GM23338 (cell line): ENCODE measurements around the gene TNFSF13. TPM values are rescaled to one million over a fixed set of nuclear protein-coding genes. Genes with fewer than 3 reads are reported as not detected.

Source experiments
- ATAC-seq: fragments of 200-7000 bp; cut with Tn5 transposase; 3 replicates; pipeline ENCODE4 v1.9.1; 2020
- DNase-seq: peaks from one replicate; pipeline ENCODE4 v3.0.0-alpha.2; 2015; ENCODE audit warnings: low spot score
- H2AFZ ChIP-seq: fragments of 200-600 bp; sonication (generic); 2 replicates; pipeline ENCODE4 v1.8.0; 2016; ENCODE audit warnings: antibody characterized with exemption, mild to moderate bottlenecking, moderate library complexity
- H3F3A ChIP-seq: fragments of 200-600 bp; sonication (generic); replicated peaks from 2 replicates; pipeline ENCODE4 v1.8.0; 2017; ENCODE audit warnings: antibody characterized with exemption, mixed run types, low read depth
- H3K27ac ChIP-seq: fragments of 200-600 bp; sonication (generic); 2 replicates; pipeline ENCODE4 v1.6.1; 2016; ENCODE audit warnings: low read depth
- H3K27me3 ChIP-seq: fragments of 200-600 bp; sonication (generic); 2 replicates; pipeline ENCODE4 v1.8.0; 2016; ENCODE audit warnings: mild to moderate bottlenecking, mixed run types, moderate library complexity; ENCODE audit not compliant: insufficient read depth
- H3K36me3 ChIP-seq: fragments of 200-600 bp; sonication (generic); 2 replicates; pipeline ENCODE4 v1.8.0; 2016; ENCODE audit warnings: mild to moderate bottlenecking; ENCODE audit not compliant: insufficient read depth
- H3K4me1 ChIP-seq: fragments of 200-600 bp; sonication (generic); 2 replicates; pipeline ENCODE4 v1.8.0; 2016; ENCODE audit warnings: mild to moderate bottlenecking, moderate library complexity; ENCODE audit not compliant: insufficient read depth
- H3K4me2 ChIP-seq: fragments of 200-600 bp; sonication (generic); 2 replicates; pipeline ENCODE4 v1.7.1; 2017; ENCODE audit warnings: mixed run types
- H3K4me3 ChIP-seq: fragments of 200-600 bp; sonication (generic); 2 replicates; pipeline ENCODE4 v1.6.1; 2016; ENCODE audit warnings: mixed run types
- H3K79me2 ChIP-seq: fragments of 200-600 bp; sonication (generic); replicated peaks from 2 replicates; pipeline ENCODE4 v1.8.0; 2017; ENCODE audit warnings: mild to moderate bottlenecking; ENCODE audit not compliant: insufficient read depth
- H3K9me2 ChIP-seq: fragments of 200-600 bp; sonication (generic); 2 replicates; pipeline ENCODE4 v1.8.0; 2017; ENCODE audit not compliant: insufficient read depth
- H4K20me1 ChIP-seq: fragments of 200-600 bp; sonication (generic); replicated peaks from 2 replicates; pipeline ENCODE4 v1.8.0; 2017; ENCODE audit warnings: mild to moderate bottlenecking; ENCODE audit not compliant: insufficient read depth
- H3K27ac Mint-ChIP-seq: 2 replicates; pipeline ENCODE4 v1.8.0; 2020; ENCODE audit warnings: inconsistent platforms, mild to moderate bottlenecking, moderate library complexity, mixed read lengths
- H3K27me3 Mint-ChIP-seq: 3 replicates; pipeline ENCODE4 v1.8.0; 2022; ENCODE audit warnings: low read depth, mild to moderate bottlenecking, moderate library complexity, mixed read lengths, inconsistent platforms; ENCODE audit not compliant: insufficient read depth, poor library complexity
- H3K36me3 Mint-ChIP-seq: 3 replicates; pipeline ENCODE4 v1.8.0; 2021; ENCODE audit warnings: low read depth, mild to moderate bottlenecking, inconsistent platforms, moderate library complexity, mixed read lengths
- H3K4me1 Mint-ChIP-seq: 3 replicates; pipeline ENCODE4 v1.8.0; 2020; ENCODE audit warnings: mild to moderate bottlenecking, inconsistent platforms, mixed read lengths
- H3K4me3 Mint-ChIP-seq: 3 replicates; pipeline ENCODE4 v1.8.0; 2021; ENCODE audit warnings: moderate library complexity, mild to moderate bottlenecking, inconsistent platforms, mixed read lengths
- H3K9me3 Mint-ChIP-seq: 3 replicates; pipeline ENCODE4 v1.8.0; 2020; ENCODE audit warnings: moderate library complexity, mild to moderate bottlenecking, inconsistent platforms, mixed read lengths
- CREB1 ChIP-seq: fragments of 250-450 bp; sonication (Bioruptor Pico); IDR thresholded peaks from 2 replicates; pipeline ENCODE4 v1.5.0; 2020; ENCODE audit warnings: low read depth, mild to moderate bottlenecking, moderate library complexity
- EZH2 ChIP-seq: fragments of 200-600 bp; sonication (generic); IDR thresholded peaks from one replicate; pipeline ENCODE4 v1.8.0; 2017; ENCODE audit warnings: antibody characterized with exemption, mild to moderate bottlenecking, low read depth; ENCODE audit not compliant: unreplicated experiment
- JUNB ChIP-seq: IDR thresholded peaks from one replicate; pipeline ENCODE4 v1.6.1; 2016; ENCODE audit warnings: antibody characterized with exemption; ENCODE audit not compliant: unreplicated experiment
- NANOG ChIP-seq: IDR thresholded peaks from 2 replicates; pipeline ENCODE4 v1.6.1; 2016; ENCODE audit warnings: antibody characterized with exemption, borderline replicate concordance
- POLR2AphosphoS5 ChIP-seq: IDR thresholded peaks from 2 replicates; pipeline ENCODE4 v1.6.1; 2016; ENCODE audit warnings: antibody characterized with exemption, low read depth
- STAT1 ChIP-seq: IDR thresholded peaks from one replicate; pipeline ENCODE4 v1.6.1; 2016; ENCODE audit warnings: antibody characterized with exemption; ENCODE audit not compliant: unreplicated experiment
- ZNF114 ChIP-seq: fragments of 250-450 bp; sonication (Bioruptor Pico); IDR thresholded peaks from 2 replicates; pipeline ENCODE4 v1.5.0; 2020; ENCODE audit warnings: mild to moderate bottlenecking, moderate library complexity
- ZNF331 ChIP-seq: fragments of 250-450 bp; sonication (Bioruptor Pico); IDR thresholded peaks from 2 replicates; pipeline ENCODE4 v1.5.0; 2020; ENCODE audit warnings: low read depth, mild to moderate bottlenecking, moderate library complexity
- polyA plus RNA-seq: library from polyadenylated mRNA; unstranded; fragments of >200 nt; fragmentation: Nextera tagmentation; extraction: Ambion mirVana; gene quantifications from 2 replicates; pipeline ENCODE4 v1.2.1, GENCODE V29; 2016
- total RNA-seq: library from RNA; depleted of rRNA; stranded (reverse); fragments of >200 nt; shearing (Covaris generic); gene quantifications from 2 replicates; pipeline ENCODE4 v1.2.3, GENCODE V29; 2014
- TF ChIP-seq, protein P1 (sequence below): fragments of 250-450 bp; sonication (Bioruptor Pico); IDR thresholded peaks from 2 replicates; pipeline ENCODE4 v1.5.0; 2020; ENCODE audit warnings: mild to moderate bottlenecking, moderate library complexity
- TF ChIP-seq, protein P2 (sequence below), 2 experiments: fragments of 200-600 bp in 1 of 2; sonication (generic) in 1 of 2; conservative IDR thresholded peaks; 2 replicates each; pipeline versions ENCODE4 v1.5.1 to v1.6.1; 2016 to 2017; ENCODE audit warnings: antibody characterized with exemption in 2 of 2, low read depth in 2 of 2, mild to moderate bottlenecking in 2 of 2, moderate library complexity in 1 of 2
- TF ChIP-seq, protein P3 (sequence below): IDR thresholded peaks from one replicate; pipeline ENCODE4 v1.6.1; 2018; ENCODE audit warnings: antibody characterized with exemption; ENCODE audit not compliant: unreplicated experiment

Gene TNFSF13
- total and polyA plus RNA-seq, 2 experiments from 2014 or later: 2.2 TPM; not detected in 1

DNA sequence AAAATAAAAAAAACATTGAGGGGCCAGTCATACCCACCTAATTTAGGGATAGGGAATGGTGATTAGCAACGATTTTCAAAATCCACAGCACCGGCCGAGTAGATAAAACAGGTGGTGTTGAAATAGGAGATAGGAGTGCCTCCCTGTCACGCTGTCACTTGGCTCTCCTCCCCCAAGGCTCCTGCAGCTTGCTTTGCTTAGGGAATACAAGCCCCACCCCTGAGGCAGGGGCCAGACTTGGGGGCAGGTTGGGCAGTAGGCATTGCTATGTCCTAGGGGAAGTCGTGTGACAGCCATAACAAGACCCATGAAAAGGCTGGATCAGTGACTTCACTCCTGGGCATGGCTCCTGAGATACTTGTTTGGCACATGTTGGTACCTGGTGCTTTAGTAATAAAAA lies 48.6 kb upstream of the TNFSF13 start (continued):
- TF ChIP-seq, protein P1, sequence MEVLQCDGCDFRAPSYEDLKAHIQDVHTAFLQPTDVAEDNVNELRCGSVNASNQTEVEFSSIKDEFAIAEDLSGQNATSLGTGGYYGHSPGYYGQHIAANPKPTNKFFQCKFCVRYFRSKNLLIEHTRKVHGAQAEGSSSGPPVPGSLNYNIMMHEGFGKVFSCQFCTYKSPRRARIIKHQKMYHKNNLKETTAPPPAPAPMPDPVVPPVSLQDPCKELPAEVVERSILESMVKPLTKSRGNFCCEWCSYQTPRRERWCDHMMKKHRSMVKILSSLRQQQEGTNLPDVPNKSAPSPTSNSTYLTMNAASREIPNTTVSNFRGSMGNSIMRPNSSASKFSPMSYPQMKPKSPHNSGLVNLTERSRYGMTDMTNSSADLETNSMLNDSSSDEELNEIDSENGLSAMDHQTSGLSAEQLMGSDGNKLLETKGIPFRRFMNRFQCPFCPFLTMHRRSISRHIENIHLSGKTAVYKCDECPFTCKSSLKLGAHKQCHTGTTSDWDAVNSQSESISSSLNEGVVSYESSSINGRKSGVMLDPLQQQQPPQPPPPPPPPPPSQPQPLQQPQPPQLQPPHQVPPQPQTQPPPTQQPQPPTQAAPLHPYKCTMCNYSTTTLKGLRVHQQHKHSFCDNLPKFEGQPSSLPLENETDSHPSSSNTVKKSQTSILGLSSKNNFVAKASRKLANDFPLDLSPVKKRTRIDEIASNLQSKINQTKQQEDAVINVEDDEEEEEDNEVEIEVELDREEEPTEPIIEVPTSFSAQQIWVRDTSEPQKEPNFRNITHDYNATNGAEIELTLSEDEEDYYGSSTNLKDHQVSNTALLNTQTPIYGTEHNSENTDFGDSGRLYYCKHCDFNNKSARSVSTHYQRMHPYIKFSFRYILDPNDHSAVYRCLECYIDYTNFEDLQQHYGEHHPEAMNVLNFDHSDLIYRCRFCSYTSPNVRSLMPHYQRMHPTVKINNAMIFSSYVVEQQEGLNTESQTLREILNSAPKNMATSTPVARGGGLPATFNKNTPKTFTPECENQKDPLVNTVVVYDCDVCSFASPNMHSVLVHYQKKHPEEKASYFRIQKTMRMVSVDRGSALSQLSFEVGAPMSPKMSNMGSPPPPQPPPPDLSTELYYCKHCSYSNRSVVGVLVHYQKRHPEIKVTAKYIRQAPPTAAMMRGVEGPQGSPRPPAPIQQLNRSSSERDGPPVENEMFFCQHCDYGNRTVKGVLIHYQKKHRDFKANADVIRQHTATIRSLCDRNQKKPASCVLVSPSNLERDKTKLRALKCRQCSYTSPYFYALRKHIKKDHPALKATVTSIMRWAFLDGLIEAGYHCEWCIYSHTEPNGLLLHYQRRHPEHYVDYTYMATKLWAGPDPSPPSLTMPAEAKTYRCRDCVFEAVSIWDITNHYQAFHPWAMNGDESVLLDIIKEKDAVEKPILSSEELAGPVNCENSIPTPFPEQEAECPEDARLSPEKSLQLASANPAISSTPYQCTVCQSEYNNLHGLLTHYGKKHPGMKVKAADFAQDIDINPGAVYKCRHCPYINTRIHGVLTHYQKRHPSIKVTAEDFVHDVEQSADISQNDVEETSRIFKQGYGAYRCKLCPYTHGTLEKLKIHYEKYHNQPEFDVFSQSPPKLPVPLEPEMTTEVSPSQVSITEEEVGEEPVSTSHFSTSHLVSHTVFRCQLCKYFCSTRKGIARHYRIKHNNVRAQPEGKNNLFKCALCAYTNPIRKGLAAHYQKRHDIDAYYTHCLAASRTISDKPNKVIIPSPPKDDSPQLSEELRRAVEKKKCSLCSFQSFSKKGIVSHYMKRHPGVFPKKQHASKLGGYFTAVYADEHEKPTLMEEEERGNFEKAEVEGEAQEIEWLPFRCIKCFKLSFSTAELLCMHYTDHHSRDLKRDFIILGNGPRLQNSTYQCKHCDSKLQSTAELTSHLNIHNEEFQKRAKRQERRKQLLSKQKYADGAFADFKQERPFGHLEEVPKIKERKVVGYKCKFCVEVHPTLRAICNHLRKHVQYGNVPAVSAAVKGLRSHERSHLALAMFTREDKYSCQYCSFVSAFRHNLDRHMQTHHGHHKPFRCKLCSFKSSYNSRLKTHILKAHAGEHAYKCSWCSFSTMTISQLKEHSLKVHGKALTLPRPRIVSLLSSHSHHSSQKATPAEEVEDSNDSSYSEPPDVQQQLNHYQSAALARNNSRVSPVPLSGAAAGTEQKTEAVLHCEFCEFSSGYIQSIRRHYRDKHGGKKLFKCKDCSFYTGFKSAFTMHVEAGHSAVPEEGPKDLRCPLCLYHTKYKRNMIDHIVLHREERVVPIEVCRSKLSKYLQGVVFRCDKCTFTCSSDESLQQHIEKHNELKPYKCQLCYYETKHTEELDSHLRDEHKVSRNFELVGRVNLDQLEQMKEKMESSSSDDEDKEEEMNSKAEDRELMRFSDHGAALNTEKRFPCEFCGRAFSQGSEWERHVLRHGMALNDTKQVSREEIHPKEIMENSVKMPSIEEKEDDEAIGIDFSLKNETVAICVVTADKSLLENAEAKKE (CRISPR knock-in tag): no peak
- TF ChIP-seq STAT1: no peak

DNA sequence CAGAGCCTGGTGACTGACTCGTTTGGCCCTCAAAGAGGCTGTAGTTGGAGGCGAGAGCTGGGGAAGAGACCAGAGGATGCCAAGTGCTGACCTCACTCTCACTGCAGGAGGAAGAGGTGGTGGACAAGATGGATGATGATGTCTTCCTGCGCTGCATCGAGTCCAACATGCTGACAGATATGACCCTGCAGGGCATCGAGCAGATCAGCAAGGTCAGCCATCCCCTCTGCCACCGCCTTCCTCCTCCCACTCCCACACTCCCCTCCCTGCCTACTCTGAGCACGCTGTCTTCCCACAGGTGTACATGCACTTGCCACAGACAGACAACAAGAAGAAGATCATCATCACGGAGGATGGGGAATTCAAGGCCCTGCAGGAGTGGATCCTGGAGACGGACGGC lies 47.4 kb upstream of the TNFSF13 start:
- H3K4me1 Mint-ChIP-seq: 0 out of 3 replicates have a peak, but pooled peaks cover 2% of the 10 kb centered on the region
- peaks cover 79% of the 10 kb centered on the region for H3K36me3 Mint-ChIP-seq
- no peak overlapping the region; the same call in 2 of the 3 replicates for H3K4me3 Mint-ChIP-seq
- no peaks in the 10 kb centered on the region for H3K9me2 ChIP-seq
- DNase-seq (no peak), ATAC-seq (no peak)
- no peaks in the 10 kb centered on the region for H3K4me1 ChIP-seq
- H3K27me3 Mint-ChIP-seq: peaks cover 13% of the 10 kb centered on the region
- H3K9me3 Mint-ChIP-seq: no peaks in the 10 kb centered on the region; the same call in 2 of the 3 replicates
- no peak overlapping the region for H2AFZ ChIP-seq
- H3K4me2 ChIP-seq: no peak overlapping the region
- H3K79me2 ChIP-seq: no peaks in the 10 kb centered on the region; the same call in 1 of the 2 replicates
- no peak overlapping the region for H3K27ac Mint-ChIP-seq
- H3K4me3 ChIP-seq: no peak overlapping the region
- no peak overlapping the region for H3K27ac ChIP-seq
- H3K27me3 ChIP-seq: no peaks in the 10 kb centered on the region
- peaks cover 18% of the 10 kb centered on the region for H3K36me3 ChIP-seq
- 0 out of 2 replicates have a peak, but pooled peaks cover 2% of the 10 kb centered on the region for H4K20me1 ChIP-seq
- H3F3A ChIP-seq: 0 out of 2 replicates have a peak, but pooled peaks cover 2% of the 10 kb centered on the region
- TF ChIP-seq POLR2AphosphoS5: no peak
- TF ChIP-seq ZNF331 (CRISPR knock-in tag): no peak
- no peak for TF ChIP-seq NANOG
- TF ChIP-seq, protein P2, sequence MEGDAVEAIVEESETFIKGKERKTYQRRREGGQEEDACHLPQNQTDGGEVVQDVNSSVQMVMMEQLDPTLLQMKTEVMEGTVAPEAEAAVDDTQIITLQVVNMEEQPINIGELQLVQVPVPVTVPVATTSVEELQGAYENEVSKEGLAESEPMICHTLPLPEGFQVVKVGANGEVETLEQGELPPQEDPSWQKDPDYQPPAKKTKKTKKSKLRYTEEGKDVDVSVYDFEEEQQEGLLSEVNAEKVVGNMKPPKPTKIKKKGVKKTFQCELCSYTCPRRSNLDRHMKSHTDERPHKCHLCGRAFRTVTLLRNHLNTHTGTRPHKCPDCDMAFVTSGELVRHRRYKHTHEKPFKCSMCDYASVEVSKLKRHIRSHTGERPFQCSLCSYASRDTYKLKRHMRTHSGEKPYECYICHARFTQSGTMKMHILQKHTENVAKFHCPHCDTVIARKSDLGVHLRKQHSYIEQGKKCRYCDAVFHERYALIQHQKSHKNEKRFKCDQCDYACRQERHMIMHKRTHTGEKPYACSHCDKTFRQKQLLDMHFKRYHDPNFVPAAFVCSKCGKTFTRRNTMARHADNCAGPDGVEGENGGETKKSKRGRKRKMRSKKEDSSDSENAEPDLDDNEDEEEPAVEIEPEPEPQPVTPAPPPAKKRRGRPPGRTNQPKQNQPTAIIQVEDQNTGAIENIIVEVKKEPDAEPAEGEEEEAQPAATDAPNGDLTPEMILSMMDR (conservative IDR thresholded peaks at IDR 0.05; ENCODE audit: low read depth in 2 of 2): no peak
- no peak for TF ChIP-seq ZNF114 (CRISPR knock-in tag)
- TF ChIP-seq, protein P3, sequence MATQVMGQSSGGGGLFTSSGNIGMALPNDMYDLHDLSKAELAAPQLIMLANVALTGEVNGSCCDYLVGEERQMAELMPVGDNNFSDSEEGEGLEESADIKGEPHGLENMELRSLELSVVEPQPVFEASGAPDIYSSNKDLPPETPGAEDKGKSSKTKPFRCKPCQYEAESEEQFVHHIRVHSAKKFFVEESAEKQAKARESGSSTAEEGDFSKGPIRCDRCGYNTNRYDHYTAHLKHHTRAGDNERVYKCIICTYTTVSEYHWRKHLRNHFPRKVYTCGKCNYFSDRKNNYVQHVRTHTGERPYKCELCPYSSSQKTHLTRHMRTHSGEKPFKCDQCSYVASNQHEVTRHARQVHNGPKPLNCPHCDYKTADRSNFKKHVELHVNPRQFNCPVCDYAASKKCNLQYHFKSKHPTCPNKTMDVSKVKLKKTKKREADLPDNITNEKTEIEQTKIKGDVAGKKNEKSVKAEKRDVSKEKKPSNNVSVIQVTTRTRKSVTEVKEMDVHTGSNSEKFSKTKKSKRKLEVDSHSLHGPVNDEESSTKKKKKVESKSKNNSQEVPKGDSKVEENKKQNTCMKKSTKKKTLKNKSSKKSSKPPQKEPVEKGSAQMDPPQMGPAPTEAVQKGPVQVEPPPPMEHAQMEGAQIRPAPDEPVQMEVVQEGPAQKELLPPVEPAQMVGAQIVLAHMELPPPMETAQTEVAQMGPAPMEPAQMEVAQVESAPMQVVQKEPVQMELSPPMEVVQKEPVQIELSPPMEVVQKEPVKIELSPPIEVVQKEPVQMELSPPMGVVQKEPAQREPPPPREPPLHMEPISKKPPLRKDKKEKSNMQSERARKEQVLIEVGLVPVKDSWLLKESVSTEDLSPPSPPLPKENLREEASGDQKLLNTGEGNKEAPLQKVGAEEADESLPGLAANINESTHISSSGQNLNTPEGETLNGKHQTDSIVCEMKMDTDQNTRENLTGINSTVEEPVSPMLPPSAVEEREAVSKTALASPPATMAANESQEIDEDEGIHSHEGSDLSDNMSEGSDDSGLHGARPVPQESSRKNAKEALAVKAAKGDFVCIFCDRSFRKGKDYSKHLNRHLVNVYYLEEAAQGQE: no peak
- no peak for TF ChIP-seq STAT1
- TF ChIP-seq CREB1 (CRISPR knock-in tag): no peak
- TF ChIP-seq JUNB: no peak
- no peak for TF ChIP-seq EZH2
